Immature natural killer cell (primary cell): ENCODE results near the gene YIPF4. TPM values are rescaled to one million over a fixed set of nuclear protein-coding genes. Genes with fewer than 3 reads are reported as not detected.

ENCODE experiments used
- DNase-seq, 3 donors: peaks; one replicate each; pipeline ENCODE4 v3.0.0; 2022; ENCODE audit warnings: mixed read lengths in 1 of 3
- H3K27ac Mint-ChIP-seq, 6 donors: one replicate each; pipeline ENCODE4 v1.8.0; 2020; ENCODE audit warnings: mixed read lengths in 6 of 6, mild to moderate bottlenecking in 5 of 6, inconsistent platforms in 4 of 6, moderate library complexity in 3 of 6
- H3K27me3 Mint-ChIP-seq, 3 donors: one replicate each; pipeline ENCODE4 v1.8.0; 2020 to 2021; ENCODE audit warnings: low read depth in 3 of 3, mild to moderate bottlenecking in 3 of 3, mixed read lengths in 3 of 3, moderate library complexity in 3 of 3, inconsistent platforms in 1 of 3
- H3K36me3 Mint-ChIP-seq, 3 donors: one replicate each; pipeline ENCODE4 v1.8.0; 2020; ENCODE audit warnings: mixed read lengths in 3 of 3, inconsistent platforms in 2 of 3, mild to moderate bottlenecking in 2 of 3
- H3K4me1 Mint-ChIP-seq, 2 donors: one replicate each; pipeline ENCODE4 v1.8.0; 2020; ENCODE audit warnings: inconsistent platforms in 2 of 2, mild to moderate bottlenecking in 2 of 2, mixed read lengths in 2 of 2, moderate library complexity in 1 of 2
- H3K4me3 Mint-ChIP-seq, 5 donors: one replicate each; pipeline ENCODE4 v1.8.0; 2020; ENCODE audit warnings: mild to moderate bottlenecking in 5 of 5, mixed read lengths in 5 of 5, inconsistent platforms in 3 of 5, moderate library complexity in 3 of 5
- H3K9me3 Mint-ChIP-seq, 6 donors: one replicate each; pipeline ENCODE4 v1.8.0; 2020; ENCODE audit warnings: mild to moderate bottlenecking in 6 of 6, mixed read lengths in 6 of 6, inconsistent platforms in 4 of 6, moderate library complexity in 3 of 6
- polyA plus RNA-seq, 3 donors: library from polyadenylated mRNA; unstranded; fragments of 300-500 nt; fragmentation: Illumina TruSeq; gene quantifications; one replicate each; pipeline ENCODE4 v1.2.3, GENCODE V29; 2021

YIPF4 gene
- 10 to 100 TPM; 15.4 to 27.6 (median 19.6) TPM for polyA plus RNA-seq

DNA sequence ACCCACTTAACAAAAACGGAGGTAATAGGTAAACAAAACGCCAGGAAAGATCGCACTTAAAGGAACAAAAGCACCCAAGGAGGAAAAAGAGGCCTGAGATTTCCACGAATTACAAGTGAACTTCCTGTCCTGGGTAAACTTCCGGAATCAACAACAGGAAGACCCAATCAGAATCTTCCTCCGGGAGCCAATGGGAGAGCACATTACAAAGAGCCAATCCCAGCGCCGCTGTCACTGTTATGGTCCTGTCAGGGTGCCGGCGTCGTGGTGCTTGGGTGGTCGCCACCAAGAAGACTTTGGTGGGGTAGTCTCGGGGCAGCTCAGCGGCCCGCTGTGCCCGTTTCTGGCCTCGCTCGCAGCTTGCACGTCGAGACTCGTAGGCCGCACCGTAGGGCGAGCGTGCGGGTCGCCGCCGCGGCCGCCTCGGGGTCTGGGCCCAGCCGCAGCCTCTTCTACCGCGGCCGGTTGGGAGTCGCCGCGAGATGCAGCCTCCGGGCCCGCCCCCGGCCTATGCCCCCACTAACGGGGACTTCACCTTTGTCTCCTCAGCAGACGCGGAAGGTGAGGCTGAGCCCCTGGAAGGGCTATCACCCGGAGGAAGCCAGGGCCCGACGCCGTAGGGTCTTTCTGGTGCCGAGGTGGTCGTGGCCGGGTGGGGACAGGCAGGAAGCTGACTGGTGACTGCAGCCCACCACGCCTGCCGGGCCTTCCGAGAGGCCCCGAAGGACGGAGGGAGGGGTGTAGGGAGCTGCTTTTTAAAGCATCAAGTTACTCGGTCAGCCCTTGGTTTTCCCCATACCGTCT lies at the start of gene YIPF4:
Gene YIPF4 (plus strand): TSS at position 231 of the 804 bp plus-strand sequence. CDS start 252 bp downstream, at position 483.
- H3K4me1 Mint-ChIP-seq: peaks cover 35 to 36% of the 10 kb centered on the region in 2 donors
- peak; percentile 94 for DNase-seq
- H3K4me3 Mint-ChIP-seq: peak within 1 kb of the TSS; percentile 86 to 97 (median 93)
- no peaks in the 10 kb centered on the region for H3K9me3 Mint-ChIP-seq
- peaks cover 7 to 13% (median 12%) of the 10 kb centered on the region in 3 donors for H3K27me3 Mint-ChIP-seq
- H3K27ac Mint-ChIP-seq: peak within 1 kb of the TSS; percentile 97 to 99 (median 99)
- peaks cover 0 to 7% (median 6%) of the 10 kb centered on the region in 3 donors for H3K36me3 Mint-ChIP-seq

DNA sequence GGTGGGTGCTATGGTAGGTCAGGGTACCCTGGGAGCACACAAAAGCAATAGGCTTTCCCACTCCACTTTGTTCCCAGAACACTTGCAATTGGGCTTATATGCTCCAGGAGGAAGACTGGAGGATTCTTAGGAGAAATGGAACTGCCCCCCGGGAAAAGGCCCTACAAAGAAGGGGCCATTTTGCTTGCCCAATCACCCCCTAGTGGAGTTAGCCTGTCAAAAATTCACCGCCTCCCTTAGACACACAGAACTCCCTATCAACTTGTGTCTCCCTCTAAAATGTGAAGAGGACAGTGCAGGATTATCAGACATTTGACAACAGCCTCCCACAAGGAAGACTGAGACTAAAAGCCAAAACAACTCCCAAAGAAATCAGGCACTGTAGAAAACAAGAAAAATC lies 49.5 kb upstream of the YIPF4 start:
- H3K27me3 Mint-ChIP-seq: peaks cover 0 to 2% (median 0%) of the 10 kb centered on the region in 3 donors
- H3K36me3 Mint-ChIP-seq: peaks cover 6 to 28% (median 13%) of the 10 kb centered on the region in 3 donors
- H3K4me3 Mint-ChIP-seq: no peak overlapping the region
- no peak for DNase-seq
- H3K27ac Mint-ChIP-seq: peak overlapping the region in 1 of 6 donors; percentile 21
- H3K9me3 Mint-ChIP-seq: no peaks in the 10 kb centered on the region
- peaks cover 3 to 6% of the 10 kb centered on the region in 2 donors for H3K4me1 Mint-ChIP-seq

DNA sequence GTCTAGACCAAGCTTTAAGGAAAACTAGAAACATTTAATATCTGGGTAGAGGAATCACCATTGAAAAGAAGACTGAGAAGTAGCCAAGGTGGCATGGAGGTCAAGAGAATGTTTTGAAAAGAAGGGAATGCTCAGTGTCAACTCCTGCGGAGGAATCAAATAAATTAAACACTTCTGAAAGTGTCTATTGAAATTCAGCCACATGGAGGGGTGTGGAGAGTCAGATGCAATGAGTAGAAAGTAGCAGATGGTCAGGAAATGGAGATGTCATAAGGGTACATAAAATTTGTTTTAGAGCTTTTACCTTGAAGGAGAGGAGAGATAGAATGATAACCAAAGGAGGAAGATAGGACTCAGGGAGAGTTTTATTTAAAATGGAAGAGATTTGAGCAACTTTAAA lies 48.1 kb upstream of the YIPF4 start:
- Mint-ChIP-seq H3K27ac (no peak overlapping the region), H3K4me1 (peaks cover 3 to 6% of the 10 kb centered on the region in 2 donors), H3K9me3 (no peaks in the 10 kb centered on the region), H3K27me3 (peaks cover 0 to 2% (median 0%) of the 10 kb centered on the region in 3 donors), H3K36me3 (peaks cover 0 to 18% (median 5%) of the 10 kb centered on the region in 3 donors), H3K4me3 (no peak overlapping the region)
- DNase-seq: no peak

DNA sequence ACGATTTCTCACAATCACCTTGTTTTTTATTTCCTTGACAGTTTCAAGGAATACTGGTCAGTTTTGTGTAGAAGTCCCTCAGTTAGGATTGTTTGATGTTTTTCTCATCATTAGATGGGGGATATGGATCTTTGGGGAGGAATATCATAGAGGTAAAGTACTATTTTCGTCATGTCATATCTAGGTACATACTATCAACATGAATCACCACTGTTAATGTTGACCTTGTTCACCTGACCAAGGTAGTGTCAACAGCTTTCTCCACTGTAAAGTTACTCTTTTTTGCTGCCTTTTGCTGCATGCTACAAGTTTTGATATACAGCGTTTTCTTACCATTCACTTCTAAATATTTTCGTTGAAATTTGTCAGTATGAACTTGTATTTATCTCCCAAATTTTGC lies 45.7 kb upstream of the YIPF4 start:
- Mint-ChIP-seq H3K4me1 (peaks cover 3 to 6% of the 10 kb centered on the region in 2 donors), H3K27ac (no peak overlapping the region), H3K9me3 (no peaks in the 10 kb centered on the region), H3K36me3 (peaks cover 0 to 17% (median 0%) of the 10 kb centered on the region in 3 donors), H3K4me3 (no peak overlapping the region), H3K27me3 (peaks cover 0 to 2% (median 0%) of the 10 kb centered on the region in 3 donors)
- no peak for DNase-seq

DNA sequence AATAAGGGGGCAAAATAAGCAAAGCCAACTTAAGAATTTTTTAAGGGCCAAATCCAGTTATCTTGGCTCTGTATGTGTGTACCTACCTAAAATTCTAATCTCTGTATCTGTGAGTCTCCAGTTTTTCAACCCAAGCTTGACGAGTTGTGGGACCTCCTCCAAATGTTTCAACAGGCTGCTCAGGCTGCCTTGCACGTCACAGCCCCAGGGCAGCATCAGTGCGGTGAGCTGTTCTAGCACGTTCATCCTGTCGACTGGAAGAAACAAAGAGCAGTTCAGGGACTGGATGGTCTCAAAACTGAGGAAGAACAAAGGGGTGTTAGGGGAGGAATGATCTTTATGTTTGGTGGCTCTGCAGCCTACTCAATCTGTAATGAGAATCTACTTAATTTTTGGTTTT lies 42.4 kb upstream of the YIPF4 start:
- Mint-ChIP-seq H3K4me3 (no peak overlapping the region), H3K9me3 (no peaks in the 10 kb centered on the region), H3K36me3 (peaks cover 0 to 13% (median 6%) of the 10 kb centered on the region in 3 donors), H3K27me3 (no peaks in the 10 kb centered on the region), H3K27ac (no peak overlapping the region), H3K4me1 (no peaks in the 10 kb centered on the region)
- no peak for DNase-seq

DNA sequence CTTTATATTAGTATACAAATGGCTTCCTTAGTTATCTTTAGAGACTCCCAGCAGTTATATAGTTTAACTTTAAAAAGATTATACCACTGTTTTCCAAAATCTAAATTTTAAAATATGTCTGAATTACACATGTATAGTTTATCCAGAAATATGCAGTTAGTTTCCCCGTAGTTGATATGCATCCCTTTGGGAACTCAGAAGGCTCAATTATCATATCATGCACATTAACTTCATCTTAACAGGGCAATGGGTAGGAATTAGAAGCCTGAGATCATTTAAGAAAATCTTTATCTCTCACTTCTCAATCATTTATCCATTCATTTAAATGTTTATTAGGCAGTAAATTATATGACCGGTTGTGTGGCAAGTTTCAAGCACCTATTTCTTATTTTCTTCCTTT lies 40.2 kb upstream of the YIPF4 start:
- Mint-ChIP-seq H3K4me1 (no peaks in the 10 kb centered on the region), H3K36me3 (peaks cover 0 to 9% (median 6%) of the 10 kb centered on the region in 3 donors), H3K4me3 (no peak overlapping the region), H3K27me3 (no peaks in the 10 kb centered on the region), H3K27ac (no peak overlapping the region), H3K9me3 (no peaks in the 10 kb centered on the region)
- DNase-seq: no peak

DNA sequence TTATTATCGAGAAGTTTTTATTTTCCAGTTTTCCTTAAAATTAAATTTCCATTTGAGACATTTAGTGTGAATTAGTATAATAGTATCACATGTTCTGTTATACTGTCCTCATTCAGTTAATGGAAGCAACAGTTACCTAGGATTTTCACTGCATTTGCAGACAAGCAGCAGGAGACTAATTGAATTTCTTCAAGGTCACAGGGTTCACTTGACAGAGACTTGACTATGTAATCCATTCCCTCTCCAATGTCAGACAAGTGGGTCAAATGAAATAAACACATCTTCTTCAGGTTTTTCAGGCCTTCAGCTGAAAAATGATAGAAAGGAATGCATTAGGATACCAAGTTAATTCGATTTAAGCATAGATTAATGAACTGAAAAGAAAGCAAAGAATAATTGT lies 39.7 kb upstream of the YIPF4 start:
- Mint-ChIP-seq H3K4me3 (no peak overlapping the region), H3K9me3 (no peaks in the 10 kb centered on the region), H3K27me3 (no peaks in the 10 kb centered on the region), H3K4me1 (no peaks in the 10 kb centered on the region), H3K36me3 (peaks cover 0 to 12% (median 6%) of the 10 kb centered on the region in 3 donors), H3K27ac (no peak overlapping the region)
- no peak for DNase-seq

DNA sequence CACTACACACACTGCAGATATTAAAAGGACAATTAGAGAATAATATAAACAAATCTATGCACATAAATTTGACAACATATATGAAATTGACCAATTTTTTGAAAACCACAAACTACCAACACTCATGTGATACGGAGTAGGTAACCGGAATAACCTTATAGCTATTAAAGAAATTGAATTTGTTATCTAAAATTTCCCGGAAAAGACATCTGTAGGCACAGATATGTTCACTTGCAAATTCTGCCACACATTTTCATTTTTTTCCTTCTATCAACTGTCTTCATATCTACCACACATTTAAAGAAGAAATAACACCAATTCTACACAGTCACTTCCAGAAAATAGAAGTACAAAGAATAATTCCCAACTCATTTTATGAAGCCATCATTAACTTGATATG lies 35.4 kb upstream of the YIPF4 start:
- H3K27ac Mint-ChIP-seq: no peak overlapping the region
- no peaks in the 10 kb centered on the region for H3K4me1 Mint-ChIP-seq
- no peak for DNase-seq
- no peaks in the 10 kb centered on the region for H3K27me3 Mint-ChIP-seq
- H3K4me3 Mint-ChIP-seq: no peak overlapping the region
- H3K36me3 Mint-ChIP-seq: peaks cover 0 to 8% (median 6%) of the 10 kb centered on the region in 3 donors
- no peaks in the 10 kb centered on the region for H3K9me3 Mint-ChIP-seq

DNA sequence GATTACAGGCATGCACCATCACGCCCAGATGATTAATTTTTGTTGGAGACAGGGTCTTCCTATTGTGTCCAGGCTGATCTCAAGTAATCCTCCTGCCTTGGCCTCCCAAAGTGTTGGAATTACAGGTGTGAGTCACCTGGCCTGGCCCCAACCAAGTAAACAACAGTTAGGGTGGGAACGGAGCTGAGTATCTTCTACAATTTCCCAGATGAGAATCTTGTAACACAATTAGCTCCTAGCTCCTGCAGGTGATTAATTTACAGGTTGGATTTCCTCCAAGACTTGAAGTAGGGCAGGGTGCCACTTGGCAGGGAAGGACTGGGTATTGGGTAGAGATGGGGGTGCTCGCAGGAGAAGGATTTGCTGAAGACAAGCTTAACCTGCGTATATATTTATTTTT lies 30.8 kb upstream of the YIPF4 start:
- peaks cover 0 to 8% (median 0%) of the 10 kb centered on the region in 3 donors for H3K36me3 Mint-ChIP-seq
- H3K4me1 Mint-ChIP-seq: no peaks in the 10 kb centered on the region
- H3K27me3 Mint-ChIP-seq: no peaks in the 10 kb centered on the region
- no peak overlapping the region for H3K4me3 Mint-ChIP-seq
- no peak for DNase-seq
- no peak overlapping the region for H3K27ac Mint-ChIP-seq
- no peaks in the 10 kb centered on the region for H3K9me3 Mint-ChIP-seq

DNA sequence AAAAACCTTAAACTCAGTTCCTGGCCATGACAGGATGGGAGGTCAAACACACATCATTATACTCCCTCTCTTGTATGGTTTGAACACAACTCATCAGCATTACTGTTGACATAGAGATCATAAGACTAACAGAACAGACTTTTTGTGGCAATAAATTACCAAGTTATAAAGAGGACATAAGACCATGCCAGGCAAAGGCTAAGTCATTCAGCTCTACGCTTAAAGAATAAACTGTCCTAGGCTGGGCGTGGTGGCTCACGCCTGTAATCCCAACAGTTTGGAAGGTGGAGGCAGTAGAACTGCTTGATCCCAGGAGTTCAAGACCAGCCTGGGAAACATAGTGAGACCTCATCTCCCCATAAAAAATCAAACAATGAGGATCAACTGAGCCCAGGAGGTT lies 29.4 kb upstream of the YIPF4 start:
- no peaks in the 10 kb centered on the region for H3K27me3 Mint-ChIP-seq
- no peak overlapping the region for H3K27ac Mint-ChIP-seq
- H3K4me3 Mint-ChIP-seq: no peak overlapping the region
- H3K36me3 Mint-ChIP-seq: no peaks in the 10 kb centered on the region
- no peaks in the 10 kb centered on the region for H3K4me1 Mint-ChIP-seq
- DNase-seq: no peak
- no peaks in the 10 kb centered on the region for H3K9me3 Mint-ChIP-seq

DNA sequence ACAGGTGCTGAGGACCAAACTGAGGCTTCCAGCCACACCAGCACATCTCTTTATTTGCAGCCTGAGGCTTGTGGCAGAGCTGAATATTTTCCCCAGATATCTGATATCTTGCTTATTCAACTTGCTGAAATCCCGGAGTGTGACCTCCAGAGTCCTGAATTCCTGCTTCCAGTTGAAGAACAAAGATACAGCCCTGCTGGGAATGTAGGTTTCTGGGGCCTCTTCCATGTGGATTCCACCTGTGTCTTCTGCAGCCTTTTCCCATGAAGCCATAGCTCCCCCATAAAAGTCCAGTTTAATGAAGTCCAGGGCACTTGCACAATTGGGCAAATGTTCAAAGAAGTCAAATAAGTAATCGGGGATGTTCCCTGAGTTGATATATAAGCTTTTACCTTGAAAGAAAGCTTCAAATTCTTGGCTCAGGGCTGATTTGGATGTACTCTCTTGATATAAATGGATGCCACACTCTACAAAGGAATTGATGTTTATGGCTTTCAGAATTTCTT lies 27.9 kb upstream of the YIPF4 start:
- Mint-ChIP-seq H3K27me3 (no peaks in the 10 kb centered on the region), H3K4me3 (no peak overlapping the region), H3K4me1 (no peaks in the 10 kb centered on the region), H3K36me3 (no peaks in the 10 kb centered on the region), H3K27ac (no peak overlapping the region), H3K9me3 (no peaks in the 10 kb centered on the region)
- DNase-seq: no peak

DNA sequence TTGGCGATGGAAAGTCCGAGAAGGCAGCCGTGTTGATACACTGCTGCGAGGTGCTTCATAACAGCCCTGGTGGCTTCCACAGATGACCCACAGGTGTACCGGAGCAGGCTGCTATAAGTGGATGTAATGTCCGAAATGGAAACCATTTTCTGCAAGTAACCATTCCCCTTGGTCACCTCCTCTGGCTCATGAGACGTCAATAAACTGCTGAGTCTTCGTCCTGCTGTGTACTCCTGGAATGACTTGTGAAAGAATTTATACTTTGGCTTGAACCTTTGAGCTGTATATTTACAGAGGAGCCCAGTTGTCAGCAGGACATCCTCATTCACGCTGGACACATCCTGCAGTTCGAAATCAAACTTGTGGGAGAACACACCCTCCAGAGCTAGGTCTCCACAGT lies 27.4 kb upstream of the YIPF4 start:
- H3K27me3 Mint-ChIP-seq: no peaks in the 10 kb centered on the region
- H3K4me3 Mint-ChIP-seq: no peak overlapping the region
- no peaks in the 10 kb centered on the region for H3K4me1 Mint-ChIP-seq
- DNase-seq: no peak
- H3K9me3 Mint-ChIP-seq: no peaks in the 10 kb centered on the region
- no peak overlapping the region for H3K27ac Mint-ChIP-seq
- H3K36me3 Mint-ChIP-seq: no peaks in the 10 kb centered on the region

DNA sequence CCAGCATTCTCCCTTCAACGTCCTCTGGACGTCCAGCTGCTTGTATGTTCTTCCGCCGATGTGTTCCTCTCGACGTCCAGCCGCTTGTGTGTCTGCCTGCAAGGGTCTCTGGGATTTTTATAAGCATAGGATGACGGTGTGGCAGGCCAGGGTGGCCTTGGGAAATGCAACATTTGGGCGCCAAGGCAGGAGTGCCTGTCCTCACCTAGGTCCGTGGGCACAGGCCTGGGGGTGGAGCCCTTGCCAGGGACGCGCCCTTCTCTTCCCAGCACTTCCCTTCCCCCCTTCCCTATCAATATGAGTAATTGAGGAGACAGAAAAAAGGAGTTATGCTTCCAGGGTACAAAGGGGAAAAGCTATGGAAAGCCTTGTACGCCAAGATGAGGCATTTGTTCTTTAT lies 19.5 kb upstream of the YIPF4 start:
- no peaks in the 10 kb centered on the region for H3K4me1 Mint-ChIP-seq
- peaks cover 2 to 15% (median 5%) of the 10 kb centered on the region in 3 donors for H3K27me3 Mint-ChIP-seq
- H3K4me3 Mint-ChIP-seq: no peak overlapping the region
- H3K36me3 Mint-ChIP-seq: peaks cover 0 to 4% (median 0%) of the 10 kb centered on the region in 3 donors
- H3K9me3 Mint-ChIP-seq: no peaks in the 10 kb centered on the region
- H3K27ac Mint-ChIP-seq: no peak overlapping the region
- no peak for DNase-seq

DNA sequence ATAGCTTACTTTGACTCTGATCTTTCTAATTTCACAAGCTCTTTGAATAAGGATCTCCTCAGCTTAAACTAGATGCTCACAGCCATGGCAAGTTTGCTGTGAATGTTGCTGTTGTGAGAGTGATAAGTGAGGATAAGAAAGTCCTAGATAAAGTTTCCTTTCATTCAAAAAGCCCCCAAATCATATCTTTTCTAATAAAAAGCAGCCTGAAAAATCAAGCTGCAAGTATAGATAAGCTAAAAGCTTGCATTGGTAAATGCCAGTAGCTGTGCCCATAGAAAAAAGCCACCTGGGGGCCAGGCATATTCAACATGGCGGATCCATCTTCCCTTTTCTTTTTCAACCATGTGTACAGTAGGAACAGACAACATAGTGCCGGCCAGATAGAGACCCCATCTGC lies 17.3 kb upstream of the YIPF4 start:
- Mint-ChIP-seq H3K27ac (no peak overlapping the region), H3K36me3 (peaks cover 0 to 4% (median 0%) of the 10 kb centered on the region in 3 donors), H3K4me3 (no peak overlapping the region), H3K9me3 (no peaks in the 10 kb centered on the region), H3K4me1 (no peaks in the 10 kb centered on the region), H3K27me3 (peaks cover 2 to 15% (median 5%) of the 10 kb centered on the region in 3 donors)
- DNase-seq: no peak
